Gastroesophageal sphincter (tissue), 4 donors: ENCODE results near the gene LGMN. TPM values are rescaled to one million over a fixed set of nuclear protein-coding genes. Genes with fewer than 3 reads are reported as not detected.

Experiments
- ATAC-seq: fragments of 150-250 bp; one replicate; pipeline ENCODE4 v1.9.1; 2016; ENCODE audit warnings: mild to moderate bottlenecking, moderate library complexity
- H3K27ac ChIP-seq, 4 donors: fragments of 200-600 bp; sonication (generic) in 3 of 4; 1 replicate in 3 of 4; 2 replicates in 1 of 4; pipeline ENCODE4 v1.5.1; 2016 to 2019
- H3K27me3 ChIP-seq: fragments of 200-600 bp; sonication (generic); one replicate; pipeline ENCODE4 v1.5.1; 2019
- H3K36me3 ChIP-seq, 2 donors: fragments of 200-600 bp; sonication (generic); one replicate each; pipeline ENCODE4 v1.5.1; 2019; ENCODE audit warnings: control low read depth in 1 of 2
- H3K4me1 ChIP-seq, 3 donors: fragments of 200-600 bp; sonication (generic); 1 replicate in 2 of 3; 2 replicates in 1 of 3; pipeline ENCODE4 v1.5.1; 2016 to 2019; ENCODE audit warnings: control low read depth in 2 of 3
- H3K4me3 ChIP-seq, 2 donors: fragments of 200-600 bp; sonication (generic); one replicate each; pipeline ENCODE4 v1.5.1; 2019; ENCODE audit warnings: mild to moderate bottlenecking in 1 of 2, moderate library complexity in 1 of 2
- H3K9me3 ChIP-seq, 3 donors: fragments of 200-600 bp; sonication (generic); one replicate each; pipeline ENCODE4 v1.5.1; 2017 to 2019; ENCODE audit warnings: control low read depth in 2 of 3
- EP300 ChIP-seq: sonication (generic); formaldehyde crosslinking; IDR thresholded peaks from one replicate; pipeline ENCODE4 v1.6.1; 2017; ENCODE audit warnings: antibody characterized with exemption, mild to moderate bottlenecking
- POLR2A ChIP-seq, 2 donors: fragments of 450-650 bp; IDR thresholded peaks; one replicate each; pipeline ENCODE4 v1.6.1; 2017; ENCODE audit warnings: antibody characterized with exemption in 2 of 2, mild to moderate bottlenecking in 2 of 2, moderate library complexity in 1 of 2
- POLR2AphosphoS5 ChIP-seq: sonication (generic); formaldehyde crosslinking; IDR thresholded peaks from one replicate; pipeline ENCODE4 v1.6.1; 2017; ENCODE audit warnings: antibody characterized with exemption
- WGBS, 2 donors: methylation state at CpG; one replicate each; pipeline ENCODE4 v1.1.5; 2018; ENCODE audit warnings: low coverage in 1 of 2; 5-methylcytosine and 5-hydroxymethylcytosine counted together
- total RNA-seq, 4 donors: library from RNA; depleted of rRNA; stranded (reverse); fragments of >200 nt; gene quantifications; one replicate each; pipeline ENCODE4 v1.1.0, GENCODE V29; 2016
- TF ChIP-seq, protein P1 (sequence below), 4 experiments: fragments of 200-600 bp in 2 of 4; fragments of 450-650 bp in 2 of 4; sonication (generic) in 1 of 4; IDR thresholded peaks; one replicate each; pipeline ENCODE4 v1.5.1; 2017 to 2019; ENCODE audit warnings: antibody characterized with exemption in 4 of 4, mild to moderate bottlenecking in 2 of 4, moderate library complexity in 2 of 4

Gene LGMN
- total RNA-seq, 4 donors from 2014 or later, result 38.1 to 132 (median 91.6) TPM

- peak; percentile 68 for ATAC-seq
- peak overlapping the region in 2 of 4 donors; percentile 19 to 50 for H3K27ac ChIP-seq
- H3K9me3 ChIP-seq, result no peaks in the 10 kb centered on the region
- H3K36me3 ChIP-seq, result peaks cover 0 to 36% of the 10 kb centered on the region in 2 donors
- TF ChIP-seq POLR2A (IDR thresholded peaks at IDR 0.05), result no peak
- TF ChIP-seq, protein P1, sequence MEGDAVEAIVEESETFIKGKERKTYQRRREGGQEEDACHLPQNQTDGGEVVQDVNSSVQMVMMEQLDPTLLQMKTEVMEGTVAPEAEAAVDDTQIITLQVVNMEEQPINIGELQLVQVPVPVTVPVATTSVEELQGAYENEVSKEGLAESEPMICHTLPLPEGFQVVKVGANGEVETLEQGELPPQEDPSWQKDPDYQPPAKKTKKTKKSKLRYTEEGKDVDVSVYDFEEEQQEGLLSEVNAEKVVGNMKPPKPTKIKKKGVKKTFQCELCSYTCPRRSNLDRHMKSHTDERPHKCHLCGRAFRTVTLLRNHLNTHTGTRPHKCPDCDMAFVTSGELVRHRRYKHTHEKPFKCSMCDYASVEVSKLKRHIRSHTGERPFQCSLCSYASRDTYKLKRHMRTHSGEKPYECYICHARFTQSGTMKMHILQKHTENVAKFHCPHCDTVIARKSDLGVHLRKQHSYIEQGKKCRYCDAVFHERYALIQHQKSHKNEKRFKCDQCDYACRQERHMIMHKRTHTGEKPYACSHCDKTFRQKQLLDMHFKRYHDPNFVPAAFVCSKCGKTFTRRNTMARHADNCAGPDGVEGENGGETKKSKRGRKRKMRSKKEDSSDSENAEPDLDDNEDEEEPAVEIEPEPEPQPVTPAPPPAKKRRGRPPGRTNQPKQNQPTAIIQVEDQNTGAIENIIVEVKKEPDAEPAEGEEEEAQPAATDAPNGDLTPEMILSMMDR (IDR thresholded peaks at IDR 0.05), result no peak
- no peak for TF ChIP-seq EP300
- no peak for TF ChIP-seq POLR2AphosphoS5
- H3K4me1 ChIP-seq, result peaks cover 0 to 5% (median 0%) of the 10 kb centered on the region in 3 donors
- 67 to 87% methylated on average over 3 to 8 of the region's 12 CpGs for WGBS, 2 donors
- H3K4me3 ChIP-seq, result no peak overlapping the region
- no peaks in the 10 kb centered on the region for H3K27me3 ChIP-seq
Observed at GRCh38 chr14:92726135-92726932, 22.1 kb downstream of the LGMN start.

GRCh38 chr14:92724516-92725340 is 23.7 kb downstream of the LGMN start:
- TF ChIP-seq, protein P1 (IDR thresholded peaks at IDR 0.05), result no peak
- no peak for TF ChIP-seq POLR2A (IDR thresholded peaks at IDR 0.05)
- TF ChIP-seq EP300, result no peak
- TF ChIP-seq POLR2AphosphoS5, result no peak
- Histone ChIP-seq H3K27ac (peak overlapping the region in 1 of 4 donors; percentile 36), H3K27me3 (no peaks in the 10 kb centered on the region), H3K36me3 (peaks cover 0 to 19% of the 10 kb centered on the region in 2 donors), H3K9me3 (no peaks in the 10 kb centered on the region), H3K4me1 (peaks cover 0 to 19% (median 8%) of the 10 kb centered on the region in 3 donors), H3K4me3 (no peak overlapping the region)
- WGBS, 2 donors, result 93 to 97% methylated on average over 9 to 10 of the region's 14 CpGs
- ATAC-seq, result peak; percentile 40

GRCh38 chr14:92719890-92720323 is 28.5 kb downstream of the LGMN start:
- no peaks in the 10 kb centered on the region for H3K9me3 ChIP-seq
- H3K4me1 ChIP-seq, result peaks cover 0 to 17% (median 8%) of the 10 kb centered on the region in 3 donors
- H3K4me3 ChIP-seq, result no peak overlapping the region
- 52 to 54% methylated on average over 4 to 5 of the region's 5 CpGs for WGBS, 2 donors
- H3K27ac ChIP-seq, result peak overlapping the region in 3 of 4 donors; percentile 49 to 64 (median 49)
- no peaks in the 10 kb centered on the region for H3K27me3 ChIP-seq
- no peak for ATAC-seq
- TF ChIP-seq, protein P1 (IDR thresholded peaks at IDR 0.05), result no peak
- peaks cover 0 to 15% of the 10 kb centered on the region in 2 donors for H3K36me3 ChIP-seq

- Histone ChIP-seq H3K36me3 (peaks cover 0 to 13% of the 10 kb centered on the region in 2 donors), H3K27me3 (no peaks in the 10 kb centered on the region), H3K4me3 (no peak overlapping the region), H3K4me1 (peaks cover 0 to 17% (median 8%) of the 10 kb centered on the region in 3 donors), H3K27ac (peak overlapping the region in 3 of 4 donors; percentile 49 to 64 (median 49)), H3K9me3 (no peaks in the 10 kb centered on the region)
- WGBS, 2 donors, result 30 to 68% methylated on average over 2 of the region's 2 CpGs
- ATAC-seq, result peak; percentile 53
- TF ChIP-seq, protein P1 (IDR thresholded peaks at IDR 0.05), result no peak
- TF ChIP-seq POLR2AphosphoS5, result no peak
- no peak for TF ChIP-seq EP300
- TF ChIP-seq POLR2A (IDR thresholded peaks at IDR 0.05), result no peak
Observed at GRCh38 chr14:92719421-92719820, 29.0 kb downstream of the LGMN start.
